HepG2 (cell line): Measurements from ENCODE around the gene SERPINF2. TPM values are rescaled to one million over a fixed set of nuclear protein-coding genes. Genes with fewer than 3 reads are reported as not detected.

Experiments
- NFIB ChIP-seq: sonication (generic); formaldehyde crosslinking; IDR thresholded peaks from 2 replicates; pipeline ENCODE4 v1.9.0; 2021; ENCODE audit warnings: missing genetic modification reagents, mild to moderate bottlenecking, borderline replicate concordance
- NRL ChIP-seq: sonication (generic); formaldehyde crosslinking; IDR thresholded peaks from 2 replicates; pipeline ENCODE4 v1.5.0; 2020; ENCODE audit warnings: missing genetic modification reagents, mild to moderate bottlenecking, moderate library complexity, borderline replicate concordance
- PPARG ChIP-seq: conservative IDR thresholded peaks from 2 replicates; pipeline ENCODE4 v1.6.1; 2016; ENCODE audit warnings: missing biosample characterization, missing genetic modification reagents
- RNF2 ChIP-seq: fragments of 450-650 bp; conservative IDR thresholded peaks from 2 replicates; pipeline ENCODE4 v1.6.1; 2016; ENCODE audit warnings: low read depth
- ZFP37 ChIP-seq: sonication (generic); formaldehyde crosslinking; IDR thresholded peaks from 2 replicates; pipeline ENCODE4 v1.4.0; 2020; ENCODE audit warnings: missing genetic modification reagents, borderline replicate concordance
- ZNF20 ChIP-seq: sonication (generic); formaldehyde crosslinking; IDR thresholded peaks from 2 replicates; pipeline ENCODE4 v1.4.0; 2020; ENCODE audit warnings: mild to moderate bottlenecking, moderate library complexity, missing genetic modification reagents
- ZSCAN21 ChIP-seq: sonication (generic); formaldehyde crosslinking; IDR thresholded peaks from 2 replicates; pipeline ENCODE4 v1.8.0; 2022; ENCODE audit warnings: mild to moderate bottlenecking, missing genetic modification reagents, moderate library complexity, borderline replicate concordance
- ZSCAN9 ChIP-seq: IDR thresholded peaks from 2 replicates; pipeline ENCODE4 v1.6.1; 2016; ENCODE audit warnings: borderline replicate concordance
- polyA plus RNA-seq, 8 experiments: library from polyadenylated mRNA; depleted of rRNA in 3 of 8; stranded (reverse) in 7 of 8; unstranded in 1 of 8; fragments of >200 nt; fragmentation: Illumina TruSeq in 4 of 8; extraction: Trizol in 4 of 8; gene quantifications; 2 replicates each; pipeline versions ENCODE4 v1.2.1 to v1.2.3, GENCODE V29; 2011 to 2016; ENCODE audit warnings: low read depth in 4 of 8, missing spikeins in 1 of 8, mixed read lengths in 1 of 8; ENCODE audit not compliant: insufficient read depth in 1 of 8
- total RNA-seq, 5 experiments: library from RNA; depleted of rRNA; stranded (reverse); fragments of >200 nt; fragmentation: Illumina TruSeq; extraction: Trizol; gene quantifications; 2 replicates each; pipeline ENCODE4 v1.2.3, GENCODE V29; 2016; ENCODE audit warnings: low read depth in 1 of 5
- TF ChIP-seq, protein P1 (sequence below): sonication (generic); formaldehyde crosslinking; IDR thresholded peaks from 2 replicates; pipeline ENCODE4 v1.9.0; 2021; ENCODE audit warnings: mild to moderate bottlenecking, missing genetic modification reagents
- TF ChIP-seq, protein P2 (sequence below): IDR thresholded peaks from 2 replicates; pipeline ENCODE4 v1.6.1; 2016

The SERPINF2 gene
- total and polyA plus RNA-seq, 2 of the 13 experiments (the other 11 are each of a cell fraction or from before 2014, with no cell fraction given), result 309 to 548 TPM

DNA sequence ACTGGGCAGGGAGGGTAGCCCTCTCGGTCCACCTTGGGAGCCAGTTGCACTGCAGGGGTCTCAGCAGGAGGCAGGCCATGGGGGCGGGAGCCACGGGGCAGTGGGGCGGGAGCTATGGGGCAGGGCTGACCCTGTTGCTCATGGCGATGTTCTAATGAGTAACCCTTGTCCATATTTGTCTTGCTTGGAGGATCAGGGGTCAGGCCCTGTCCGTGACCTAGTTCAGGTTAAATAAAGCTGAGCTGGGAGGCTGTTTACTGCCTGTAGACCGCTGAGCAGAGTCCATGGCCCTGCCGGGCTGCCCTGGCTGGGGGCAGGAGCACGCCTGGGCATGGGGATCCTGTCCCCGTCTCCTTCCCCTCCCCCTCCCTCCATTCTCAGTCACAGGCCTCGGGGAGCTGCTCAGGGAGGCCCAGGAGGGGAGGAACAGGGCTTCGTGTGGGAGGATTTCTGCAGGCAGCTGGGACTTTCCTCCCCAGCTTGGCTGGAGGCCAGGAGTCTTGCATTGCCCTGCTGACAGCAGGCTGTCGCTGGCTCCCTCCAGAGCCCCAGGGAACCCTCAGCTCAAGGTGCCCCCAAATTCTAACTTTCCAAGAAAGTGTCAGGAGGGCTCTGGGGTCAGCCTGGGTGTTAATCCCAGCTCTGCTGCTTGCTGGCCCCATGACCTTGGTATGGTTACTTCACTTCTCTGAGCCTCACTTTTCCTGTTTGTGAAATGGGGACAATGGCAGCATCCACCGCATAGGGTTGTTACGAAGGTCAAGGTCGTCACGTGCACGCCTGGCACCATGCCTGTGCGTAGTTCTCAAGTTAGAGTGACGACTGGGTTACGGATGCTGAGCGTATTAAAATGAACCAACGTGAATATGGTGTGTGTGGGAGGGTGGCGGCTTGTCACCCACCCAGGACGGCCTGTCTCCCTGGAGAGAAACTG is 6.1 kb upstream of the SERPINF2 start (continued):
- TF ChIP-seq, protein P1, sequence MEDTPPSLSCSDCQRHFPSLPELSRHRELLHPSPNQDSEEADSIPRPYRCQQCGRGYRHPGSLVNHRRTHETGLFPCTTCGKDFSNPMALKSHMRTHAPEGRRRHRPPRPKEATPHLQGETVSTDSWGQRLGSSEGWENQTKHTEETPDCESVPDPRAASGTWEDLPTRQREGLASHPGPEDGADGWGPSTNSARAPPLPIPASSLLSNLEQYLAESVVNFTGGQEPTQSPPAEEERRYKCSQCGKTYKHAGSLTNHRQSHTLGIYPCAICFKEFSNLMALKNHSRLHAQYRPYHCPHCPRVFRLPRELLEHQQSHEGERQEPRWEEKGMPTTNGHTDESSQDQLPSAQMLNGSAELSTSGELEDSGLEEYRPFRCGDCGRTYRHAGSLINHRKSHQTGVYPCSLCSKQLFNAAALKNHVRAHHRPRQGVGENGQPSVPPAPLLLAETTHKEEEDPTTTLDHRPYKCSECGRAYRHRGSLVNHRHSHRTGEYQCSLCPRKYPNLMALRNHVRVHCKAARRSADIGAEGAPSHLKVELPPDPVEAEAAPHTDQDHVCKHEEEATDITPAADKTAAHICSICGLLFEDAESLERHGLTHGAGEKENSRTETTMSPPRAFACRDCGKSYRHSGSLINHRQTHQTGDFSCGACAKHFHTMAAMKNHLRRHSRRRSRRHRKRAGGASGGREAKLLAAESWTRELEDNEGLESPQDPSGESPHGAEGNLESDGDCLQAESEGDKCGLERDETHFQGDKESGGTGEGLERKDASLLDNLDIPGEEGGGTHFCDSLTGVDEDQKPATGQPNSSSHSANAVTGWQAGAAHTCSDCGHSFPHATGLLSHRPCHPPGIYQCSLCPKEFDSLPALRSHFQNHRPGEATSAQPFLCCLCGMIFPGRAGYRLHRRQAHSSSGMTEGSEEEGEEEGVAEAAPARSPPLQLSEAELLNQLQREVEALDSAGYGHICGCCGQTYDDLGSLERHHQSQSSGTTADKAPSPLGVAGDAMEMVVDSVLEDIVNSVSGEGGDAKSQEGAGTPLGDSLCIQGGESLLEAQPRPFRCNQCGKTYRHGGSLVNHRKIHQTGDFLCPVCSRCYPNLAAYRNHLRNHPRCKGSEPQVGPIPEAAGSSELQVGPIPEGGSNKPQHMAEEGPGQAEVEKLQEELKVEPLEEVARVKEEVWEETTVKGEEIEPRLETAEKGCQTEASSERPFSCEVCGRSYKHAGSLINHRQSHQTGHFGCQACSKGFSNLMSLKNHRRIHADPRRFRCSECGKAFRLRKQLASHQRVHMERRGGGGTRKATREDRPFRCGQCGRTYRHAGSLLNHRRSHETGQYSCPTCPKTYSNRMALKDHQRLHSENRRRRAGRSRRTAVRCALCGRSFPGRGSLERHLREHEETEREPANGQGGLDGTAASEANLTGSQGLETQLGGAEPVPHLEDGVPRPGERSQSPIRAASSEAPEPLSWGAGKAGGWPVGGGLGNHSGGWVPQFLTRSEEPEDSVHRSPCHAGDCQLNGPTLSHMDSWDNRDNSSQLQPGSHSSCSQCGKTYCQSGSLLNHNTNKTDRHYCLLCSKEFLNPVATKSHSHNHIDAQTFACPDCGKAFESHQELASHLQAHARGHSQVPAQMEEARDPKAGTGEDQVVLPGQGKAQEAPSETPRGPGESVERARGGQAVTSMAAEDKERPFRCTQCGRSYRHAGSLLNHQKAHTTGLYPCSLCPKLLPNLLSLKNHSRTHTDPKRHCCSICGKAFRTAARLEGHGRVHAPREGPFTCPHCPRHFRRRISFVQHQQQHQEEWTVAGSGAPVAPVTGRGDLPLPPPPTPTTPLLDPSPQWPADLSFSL, result no peak
- TF ChIP-seq NRL (CRISPR knock-in tag) (peak; percentile 32; the same call in 1 of the 2 replicates), ZSCAN9 (peak; percentile 66), ZSCAN21 (CRISPR knock-in tag) (peak; percentile 96), RNF2 (no peak), ZNF20 (CRISPR knock-in tag) (no peak), ZFP37 (no peak; the same call in 1 of the 2 replicates), NFIB (CRISPR knock-in tag) (peak; percentile 99), PPARG (CRISPR knock-in tag) (peak; percentile 97)
- TF ChIP-seq, protein P2, sequence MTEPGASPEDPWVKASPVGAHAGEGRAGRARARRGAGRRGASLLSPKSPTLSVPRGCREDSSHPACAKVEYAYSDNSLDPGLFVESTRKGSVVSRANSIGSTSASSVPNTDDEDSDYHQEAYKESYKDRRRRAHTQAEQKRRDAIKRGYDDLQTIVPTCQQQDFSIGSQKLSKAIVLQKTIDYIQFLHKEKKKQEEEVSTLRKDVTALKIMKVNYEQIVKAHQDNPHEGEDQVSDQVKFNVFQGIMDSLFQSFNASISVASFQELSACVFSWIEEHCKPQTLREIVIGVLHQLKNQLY (CRISPR knock-in tag), result peak; percentile 95
